Testis (tissue), 3 donors: Measurements from ENCODE around the gene KIAA1755. TPM values are rescaled to one million over a fixed set of nuclear protein-coding genes. Genes with fewer than 3 reads are reported as not detected.

Experiments
- DNase-seq: peaks from one replicate; pipeline ENCODE4 v3.0.0-alpha.2; 2019
- H3K27ac ChIP-seq, 2 donors: fragments of 200-600 bp; sonication (generic); one replicate each; pipeline ENCODE4 v1.5.1; 2019
- H3K27me3 ChIP-seq: fragments of 200-600 bp; sonication (generic); one replicate; pipeline ENCODE4 v1.5.1; 2019
- H3K36me3 ChIP-seq: fragments of 200-600 bp; sonication (generic); one replicate; pipeline ENCODE4 v1.5.1; 2017; ENCODE audit warnings: low read depth; ENCODE audit errors: missing control alignments
- H3K4me1 ChIP-seq: fragments of 200-600 bp; sonication (generic); one replicate; pipeline ENCODE4 v1.5.1; 2019
- H3K4me3 ChIP-seq, 2 donors: fragments of 200-600 bp; sonication (generic); one replicate each; pipeline ENCODE4 v1.5.1; 2017 to 2019
- H3K9me3 ChIP-seq: fragments of 200-600 bp; sonication (generic); one replicate; pipeline ENCODE4 v1.5.1; 2017
- CTCF ChIP-seq, 3 experiments: fragments of 450-650 bp in 2 of 3; fragments of 200-600 bp in 1 of 3; sonication (generic) in 1 of 3; IDR thresholded peaks; one replicate each; pipeline ENCODE4 v1.5.1; 2016 to 2019; ENCODE audit warnings: antibody characterized with exemption in 3 of 3, mild to moderate bottlenecking in 2 of 3, moderate library complexity in 1 of 3
- POLR2A ChIP-seq: fragments of 450-650 bp; IDR thresholded peaks from one replicate; pipeline ENCODE4 v1.6.1; 2017; ENCODE audit warnings: antibody characterized with exemption, mild to moderate bottlenecking, moderate library complexity
- WGBS, 2 donors: methylation state at CpG; one replicate each; pipeline ENCODE4 v1.1.5; 2018; 5-methylcytosine and 5-hydroxymethylcytosine counted together
- intact Hi-C: fragments of 100-400 bp; cut with DNase I; formaldehyde crosslinking; loops from one replicate; pipeline ENCODE4 v1.15.1; 2023; ENCODE audit warnings: low total_unique reads
- polyA plus RNA-seq: library from polyadenylated mRNA; stranded (reverse); fragments of 350-450 nt; fragmentation: Illumina TruSeq; extraction: RNeasy Lipid Tissue Mini Kit (QIAGEN cat#74804); gene quantifications from one replicate; pipeline ENCODE4 v1.2.3, GENCODE V29; 2014; ENCODE audit warnings: low read depth, low replicate concordance; ENCODE audit not compliant: insufficient read depth
- total RNA-seq, 2 donors: library from RNA; depleted of rRNA; stranded (reverse); fragments of >200 nt; gene quantifications; one replicate each; pipeline ENCODE4 v1.2.3, GENCODE V29; 2016

The KIAA1755 gene
- total and polyA plus RNA-seq, 3 donors from 2014 or later, result 5.2 to 9.6 (median 7.6) TPM

- H3K27me3 ChIP-seq, result no peaks in the 10 kb centered on the region
- H3K36me3 ChIP-seq, result no peaks in the 10 kb centered on the region
- DNase-seq, result no peak
- intact Hi-C loops, result no loop called here
- WGBS, 2 donors, result 89 to 95% methylated on average over 6 of the region's 6 CpGs
- TF ChIP-seq CTCF (IDR thresholded peaks at IDR 0.05) (no peak), POLR2A (no peak)
- H3K9me3 ChIP-seq, result no peaks in the 10 kb centered on the region
- H3K4me3 ChIP-seq, result no peak overlapping the region
- no peak overlapping the region for H3K27ac ChIP-seq
- H3K4me1 ChIP-seq, result no peaks in the 10 kb centered on the region
Observed at GRCh38 chr20:38190166-38190565, 70.4 kb downstream of the KIAA1755 start.

GRCh38 chr20:38187517-38187916 lies 73.0 kb downstream of the KIAA1755 start:
- Histone ChIP-seq H3K27ac (no peak overlapping the region), H3K4me3 (no peak overlapping the region), H3K36me3 (no peaks in the 10 kb centered on the region), H3K9me3 (no peaks in the 10 kb centered on the region), H3K27me3 (no peaks in the 10 kb centered on the region), H3K4me1 (no peaks in the 10 kb centered on the region)
- no peak for TF ChIP-seq POLR2A
- TF ChIP-seq CTCF (IDR thresholded peaks at IDR 0.05), result no peak
- intact Hi-C loops, result no loop called here
- DNase-seq, result no peak
- 69 to 81% methylated on average over 5 of the region's 5 CpGs for WGBS, 2 donors

- no peaks in the 10 kb centered on the region for H3K4me1 ChIP-seq
- H3K36me3 ChIP-seq, result no peaks in the 10 kb centered on the region
- no peak for TF ChIP-seq POLR2A
- TF ChIP-seq CTCF (IDR thresholded peaks at IDR 0.05), result no peak
- no peak overlapping the region for H3K27ac ChIP-seq
- H3K9me3 ChIP-seq, result no peaks in the 10 kb centered on the region
- no peaks in the 10 kb centered on the region for H3K27me3 ChIP-seq
- H3K4me3 ChIP-seq, result no peak overlapping the region
- WGBS, 2 donors, result 70 to 73% methylated on average over 5 of the region's 5 CpGs
- no peak for DNase-seq
- intact Hi-C loops, result no loop called here
Observed at GRCh38 chr20:38186788-38187221, 73.7 kb downstream of the KIAA1755 start.

- TF ChIP-seq POLR2A (no peak), CTCF (IDR thresholded peaks at IDR 0.05) (no peak)
- 62 to 74% methylated on average over 8 of the region's 8 CpGs for WGBS, 2 donors
- intact Hi-C loops, result no loop called here
- Histone ChIP-seq H3K9me3 (no peaks in the 10 kb centered on the region), H3K36me3 (no peaks in the 10 kb centered on the region), H3K27me3 (no peaks in the 10 kb centered on the region), H3K4me3 (no peak overlapping the region), H3K27ac (no peak overlapping the region), H3K4me1 (no peaks in the 10 kb centered on the region)
- no peak for DNase-seq
Observed at GRCh38 chr20:38184101-38184500, 76.4 kb downstream of the KIAA1755 start.

- intact Hi-C loops, result no loop called here
- no peaks in the 10 kb centered on the region for H3K9me3 ChIP-seq
- WGBS, 2 donors, result 96 to 98% methylated on average over 3 of the region's 3 CpGs
- H3K27me3 ChIP-seq, result no peaks in the 10 kb centered on the region
- no peaks in the 10 kb centered on the region for H3K4me1 ChIP-seq
- H3K4me3 ChIP-seq, result no peak overlapping the region
- no peaks in the 10 kb centered on the region for H3K36me3 ChIP-seq
- no peak for TF ChIP-seq POLR2A
- TF ChIP-seq CTCF (IDR thresholded peaks at IDR 0.05), result no peak
- no peak for DNase-seq
- no peak overlapping the region for H3K27ac ChIP-seq
Observed at GRCh38 chr20:38181971-38182370, 78.6 kb downstream of the KIAA1755 start.
